ENCODE measurements around the gene B4GALNT1.
"Not testable (repeated sequence)": the region's sequence is repeated elsewhere in the genome, so short reads cannot be mapped to it uniquely, and the experiment has no call there.

The B4GALNT1 gene

DNA sequence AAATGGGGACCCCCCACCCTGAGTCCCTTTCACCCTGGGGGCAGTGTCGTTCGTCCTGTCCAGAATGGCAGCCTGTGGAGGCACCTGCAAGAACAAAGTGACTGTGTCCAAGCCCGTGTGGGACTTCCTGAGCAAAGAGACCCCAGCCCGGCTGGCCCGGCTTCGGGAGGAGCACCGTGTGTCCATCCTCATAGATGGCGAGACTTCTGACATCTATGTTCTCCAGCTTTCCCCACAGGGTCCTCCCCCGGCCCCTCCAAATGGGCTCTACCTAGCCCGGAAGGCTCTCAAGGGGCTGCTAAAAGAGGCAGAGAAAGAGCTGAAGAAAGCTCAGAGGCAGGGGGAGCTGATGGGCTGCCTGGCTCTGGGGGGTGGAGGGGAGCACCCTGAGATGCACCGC lies 26.2 kb downstream of the B4GALNT1 start:
- no peak for DNase-seq

DNA sequence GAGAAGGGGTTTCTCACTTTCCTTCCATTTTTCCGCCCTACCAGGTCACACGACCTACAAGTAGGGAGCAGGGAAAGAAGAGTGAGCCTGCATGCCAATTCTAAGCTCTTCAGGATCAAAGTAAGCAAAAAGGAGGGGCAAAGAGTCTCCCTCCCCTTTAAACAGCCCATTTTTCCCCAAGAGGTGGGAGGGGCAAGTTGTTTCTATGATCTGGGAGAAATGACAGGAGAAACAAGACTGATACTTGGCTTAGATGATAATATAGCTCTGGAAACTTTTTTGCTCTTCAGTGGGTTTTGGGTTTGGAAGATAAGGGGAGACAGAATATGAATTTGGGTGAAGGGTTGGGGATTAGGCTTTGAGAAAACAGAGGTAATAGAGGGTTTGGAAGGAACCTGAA lies 26.6 kb downstream of the B4GALNT1 start:
- DNase-seq = no peak

DNA sequence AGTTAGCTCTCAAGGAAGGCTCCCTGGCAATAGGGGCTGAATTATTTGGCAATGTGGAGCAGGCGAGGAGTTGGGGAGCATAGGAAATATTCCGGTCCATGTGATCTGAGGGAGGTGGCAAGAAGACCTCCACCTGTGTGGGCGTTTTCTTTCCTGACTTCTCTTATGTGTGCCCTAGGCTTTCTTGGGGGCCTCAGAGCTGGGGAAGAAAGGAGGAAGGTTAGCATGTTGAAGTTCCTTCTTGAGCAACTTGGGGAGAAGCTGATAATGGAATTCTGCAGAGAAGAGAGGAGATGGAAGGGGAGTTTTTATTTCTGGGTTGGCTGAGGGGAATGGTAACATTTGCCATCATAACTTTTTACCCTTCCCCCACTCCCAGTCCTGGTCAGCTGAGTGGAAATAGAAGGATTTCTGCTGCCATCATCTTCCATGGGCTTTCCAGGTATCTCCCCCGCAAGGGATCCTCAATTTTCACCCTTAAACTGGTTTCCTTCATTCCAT lies 27.1 kb downstream of the B4GALNT1 start:
- no peak for DNase-seq

GRCh38 chr12:57604992-57605810 lies 27.8 kb downstream of the B4GALNT1 start:
- DNase-seq = no peak

DNA sequence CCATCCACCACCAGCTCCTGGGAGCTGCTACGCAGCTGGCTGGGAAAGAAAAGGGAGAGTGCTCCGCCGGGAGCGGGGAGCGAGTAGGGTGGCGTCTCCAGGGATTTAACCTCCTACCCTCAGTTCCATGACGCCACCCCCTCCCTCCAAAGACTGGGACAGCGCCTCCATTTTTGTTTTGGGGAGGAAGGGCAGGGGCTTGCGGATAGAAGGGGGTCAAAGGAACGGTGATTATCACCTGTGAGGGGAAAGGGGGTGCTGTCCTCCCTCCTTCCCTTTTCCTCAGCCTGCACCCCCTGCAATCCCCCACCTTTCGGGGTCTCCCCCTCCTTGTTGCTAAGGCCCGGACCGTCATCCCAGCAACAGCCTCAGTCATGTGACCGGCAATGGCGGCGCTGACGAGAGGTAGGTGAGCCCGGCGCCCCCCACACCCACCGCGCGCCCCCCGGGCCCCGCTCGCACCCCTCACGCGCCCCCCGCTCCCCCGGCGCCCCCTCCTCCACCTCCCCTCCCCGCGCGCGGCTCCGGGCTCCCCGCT lies 28.5 kb downstream of the B4GALNT1 start, which contains the start of gene DTX3:
TSS of gene DTX3 (plus strand) at position 371 of the 538 bp plus-strand sequence. CDS start 1,694 bp downstream, outside the sequence.
- peak; percentile 57 for DNase-seq

DNA sequence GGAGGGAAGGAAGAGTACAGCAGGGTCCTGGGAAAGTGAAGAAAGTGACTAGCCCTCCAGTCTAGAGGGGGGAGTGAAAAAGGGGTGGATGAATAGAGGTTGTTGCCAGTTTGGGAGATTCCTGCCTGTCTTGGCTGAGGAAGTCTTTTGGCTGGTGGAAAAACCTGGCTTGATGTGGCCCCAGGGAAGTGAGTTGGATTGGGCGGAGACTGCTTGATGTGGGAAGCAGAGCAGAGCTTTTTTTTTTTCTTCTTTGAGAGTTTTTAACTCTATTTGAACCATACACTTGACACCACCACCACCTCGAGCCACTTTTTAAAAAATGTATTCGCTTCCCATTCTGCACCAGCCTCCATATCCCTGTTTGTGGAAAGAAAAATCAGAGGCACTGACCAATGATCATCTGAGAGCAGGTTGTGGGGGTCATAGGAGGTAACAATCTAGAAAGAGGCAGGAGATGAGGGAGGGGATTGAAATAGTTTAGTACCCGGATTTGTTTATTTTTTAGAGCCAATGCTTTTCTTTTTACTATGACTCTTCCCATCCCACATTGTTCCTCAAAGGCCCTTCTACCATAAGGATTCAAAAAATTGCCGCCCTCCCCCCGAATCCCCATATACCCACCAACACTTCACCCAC lies 29.1 kb downstream of the B4GALNT1 start:
- no peak for DNase-seq

GRCh38 chr12:57603324-57603723 lies 29.7 kb downstream of the B4GALNT1 start:
- DNase-seq = no peak

- DNase-seq = no peak
Measured at GRCh38 chr12:57602544-57602943, 30.5 kb downstream of the B4GALNT1 start.

DNA sequence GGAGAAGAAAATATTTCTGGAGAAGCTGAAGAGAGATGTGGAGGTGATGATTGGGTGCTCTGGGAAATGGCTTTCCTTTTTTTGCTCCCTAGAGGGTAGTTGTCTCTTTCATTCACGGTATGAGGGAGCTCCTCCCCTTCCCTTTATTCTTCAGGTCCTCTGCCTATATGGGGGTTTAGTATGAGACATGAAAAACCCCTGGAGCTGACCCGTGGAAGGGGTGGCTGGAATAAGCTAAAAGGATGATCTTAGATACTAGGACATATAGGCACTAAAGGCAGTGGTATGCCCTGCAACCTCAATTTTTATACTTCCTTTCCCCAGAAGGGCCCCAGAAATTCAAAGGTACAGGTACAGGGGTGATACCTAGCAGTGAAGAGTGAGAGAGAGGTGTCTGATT lies 32.6 kb downstream of the B4GALNT1 start:
- DNase-seq = no peak

- no peak for DNase-seq
Measured at GRCh38 chr12:57593187-57593586, 39.8 kb downstream of the B4GALNT1 start.

DNA sequence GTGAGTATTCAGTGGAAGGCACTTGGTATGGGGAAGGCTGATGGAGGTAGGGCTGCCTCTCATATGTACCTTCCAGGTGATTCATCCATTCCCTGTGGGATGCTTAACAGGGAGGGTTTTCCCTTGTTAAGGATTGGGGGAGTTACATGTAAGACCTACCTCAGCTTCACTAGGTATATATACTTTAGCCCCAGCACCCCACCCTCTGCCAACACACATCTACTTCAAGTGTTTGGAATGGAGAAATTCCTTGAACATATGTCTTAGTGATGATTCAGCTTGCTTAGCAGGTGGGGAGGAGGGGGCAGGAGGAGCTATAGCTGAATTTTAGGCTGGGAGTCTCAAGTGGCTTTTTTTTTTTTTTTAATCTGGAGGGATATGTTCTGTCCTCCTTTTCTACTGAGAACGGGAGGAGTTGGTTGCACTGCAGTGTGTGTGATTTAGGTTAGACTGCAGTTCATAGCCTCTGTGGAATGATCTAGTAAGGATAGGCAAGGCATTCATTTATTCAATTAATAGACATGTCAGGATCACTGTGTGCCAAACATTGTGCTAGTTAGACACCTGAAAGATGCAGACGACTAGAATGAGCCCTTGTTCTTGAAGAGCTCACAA lies 40.3 kb downstream of the B4GALNT1 start:
- DNase-seq = no peak

- DNase-seq = no peak
Measured at GRCh38 chr12:57591782-57592325, 41.1 kb downstream of the B4GALNT1 start.

DNA sequence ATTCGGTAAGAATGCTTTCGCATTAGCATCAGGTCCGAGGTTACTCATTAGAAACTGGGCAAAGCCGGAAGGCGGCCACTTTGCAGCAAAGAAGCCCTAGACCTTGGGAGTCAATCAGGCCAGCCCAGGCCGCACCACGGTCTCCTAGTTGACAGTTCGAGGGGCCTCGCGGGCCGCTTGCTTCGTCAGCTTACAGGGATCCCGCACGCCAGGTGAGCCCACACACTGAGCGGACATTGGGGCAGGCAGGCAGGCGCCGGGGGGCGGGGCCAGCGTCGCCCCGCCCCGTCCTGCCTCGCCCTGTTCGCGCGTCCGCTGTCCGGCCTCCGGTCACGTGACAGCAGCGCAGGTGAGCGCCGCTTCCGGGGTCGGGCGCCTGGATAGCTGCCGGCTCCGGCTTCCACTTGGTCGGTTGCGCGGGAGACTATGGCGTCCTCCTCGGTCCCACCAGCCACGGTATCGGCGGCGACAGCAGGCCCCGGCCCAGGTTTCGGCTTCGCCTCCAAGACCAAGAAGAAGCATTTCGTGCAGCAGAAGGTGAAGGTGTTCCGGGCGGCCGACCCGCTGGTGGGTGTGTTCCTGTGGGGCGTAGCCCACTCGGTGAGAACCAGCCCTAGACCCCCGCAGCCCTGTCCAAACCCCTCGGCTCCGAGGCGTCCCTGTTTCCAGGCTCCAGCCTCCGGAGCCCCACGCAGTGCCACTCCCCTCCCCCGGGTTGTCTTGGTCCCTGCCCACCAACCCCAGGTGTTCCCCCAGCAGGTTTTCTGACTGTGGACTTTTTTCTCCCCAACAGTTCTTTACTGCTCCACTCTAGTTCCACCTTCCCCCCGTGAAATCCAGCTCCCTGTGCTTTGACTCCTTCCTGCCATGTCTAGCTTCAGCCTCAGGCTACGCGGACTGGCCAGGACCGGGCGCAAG lies 41.9 kb downstream of the B4GALNT1 start, which contains the start of gene PIP4K2C:
TSS of gene PIP4K2C (plus strand) at position 329 of the 918 bp plus-strand sequence. CDS start at position 427, 98 bp downstream.
- DNase-seq = peak; percentile 91

GRCh38 chr12:57590479-57590863 lies 42.5 kb downstream of the B4GALNT1 start:
- DNase-seq = peak; percentile 25

GRCh38 chr12:57588951-57589610 lies 43.9 kb downstream of the B4GALNT1 start:
- DNase-seq = not testable (repeated sequence)

- DNase-seq = no peak
Measured at GRCh38 chr12:57586832-57587429, 46.1 kb downstream of the B4GALNT1 start.

GRCh38 chr12:57586128-57586527 lies 46.9 kb downstream of the B4GALNT1 start:
- DNase-seq = no peak

GRCh38 chr12:57585156-57585555 lies 47.8 kb downstream of the B4GALNT1 start:
- DNase-seq = no peak

- no peak for DNase-seq
Measured at GRCh38 chr12:57584690-57585089, 48.3 kb downstream of the B4GALNT1 start.

DNA sequence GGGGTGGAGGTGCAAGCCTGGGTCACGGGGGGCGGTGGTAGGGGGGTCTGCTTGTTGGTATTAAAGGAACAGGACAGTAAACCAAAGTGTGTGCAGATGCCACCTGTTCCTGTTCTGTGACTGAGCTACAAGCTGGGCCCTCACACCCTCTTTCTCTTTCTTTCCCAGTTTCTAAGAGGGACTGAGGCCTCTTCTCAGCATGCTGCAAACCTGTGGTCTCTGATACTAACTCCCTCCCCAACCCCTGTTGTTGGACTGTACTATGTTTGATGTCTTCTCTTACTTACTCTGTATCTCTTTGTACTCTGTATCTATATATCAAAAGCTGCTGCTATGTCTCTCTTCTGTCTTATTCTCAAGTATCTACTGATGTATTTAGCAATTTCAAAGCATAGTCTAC lies 49.0 kb downstream of the B4GALNT1 start:
- DNase-seq = no peak

Data from NCI-H146 (cell line).